HUES64 (cell line): ENCODE data around the gene CRYGD.
"Not testable (repeated sequence)": the region's sequence is repeated elsewhere in the genome, so short reads cannot be mapped to it uniquely, and the experiment has no call there.

Experiments
- H3K27ac ChIP-seq: 2 replicates; pipeline ENCODE4 v1.7.0; 2013; ENCODE audit warnings: low read depth, low read length, inconsistent platforms
- H3K27me3 ChIP-seq: 2 replicates; pipeline ENCODE4 v1.6.1; 2013; ENCODE audit warnings: mild to moderate bottlenecking, low read length; ENCODE audit not compliant: insufficient read depth
- H3K36me3 ChIP-seq: 2 replicates; pipeline ENCODE4 v1.6.1; 2013; ENCODE audit warnings: mild to moderate bottlenecking, low read length; ENCODE audit not compliant: insufficient read depth
- H3K4me1 ChIP-seq: 2 replicates; pipeline ENCODE4 v1.6.1; 2013; ENCODE audit warnings: mild to moderate bottlenecking, low read length, moderate library complexity; ENCODE audit not compliant: insufficient read depth
- H3K4me3 ChIP-seq: 2 replicates; pipeline ENCODE4 v1.5.1; 2013; ENCODE audit warnings: mild to moderate bottlenecking, low read length, moderate library complexity
- H3K9ac ChIP-seq: 2 replicates; pipeline ENCODE4 v1.6.1; 2013; ENCODE audit warnings: mild to moderate bottlenecking, low read depth, low read length
- H3K9me3 ChIP-seq: 2 replicates; pipeline ENCODE4 v1.6.1; 2013; ENCODE audit warnings: low read depth, low read length; ENCODE audit not compliant: insufficient read depth
- WGBS: fragments of 150-250, 120-280 bp; methylation state at CpG from one replicate; pipeline ENCODE4 v1.1.7; 2013; ENCODE audit warnings: missing lambda C conversion rate; 5-methylcytosine and 5-hydroxymethylcytosine counted together

Gene CRYGD

GRCh38 chr2:208129744-208130711, 5.7 kb upstream of the CRYGD start, which contains the start of gene CRYGC:
Gene CRYGC (minus strand): TSS chr2:208129828. CDS start chr2:208129792, 36 bp downstream.
- no peak within 1 kb of the TSS for H3K9ac ChIP-seq
- H3K36me3 ChIP-seq: no peaks in the 10 kb centered on the region
- H3K9me3 ChIP-seq: no peaks in the 10 kb centered on the region
- no peaks in the 10 kb centered on the region for H3K27me3 ChIP-seq
- 90% methylated on average over 19 of the region's 19 CpGs for WGBS
- H3K4me1 ChIP-seq: 0 out of 2 replicates have a peak, but pooled peaks cover 5% of the 10 kb centered on the region
- H3K4me3 ChIP-seq: no peak within 1 kb of the TSS
- H3K27ac ChIP-seq: no peak within 1 kb of the TSS

GRCh38 chr2:208128136-208128535, 3.8 kb upstream of the CRYGD start:
- WGBS: 94% methylated on average over 12 of the region's 12 CpGs

GRCh38 chr2:208127090-208127489, 2.8 kb upstream of the CRYGD start:
- Histone ChIP-seq H3K9me3 (no peaks in the 10 kb centered on the region), H3K4me3 (no peak overlapping the region), H3K27me3 (no peaks in the 10 kb centered on the region), H3K9ac (no peak overlapping the region), H3K4me1 (0 out of 2 replicates have a peak, but pooled peaks cover 5% of the 10 kb centered on the region), H3K36me3 (no peaks in the 10 kb centered on the region), H3K27ac (no peak overlapping the region)
- 92% methylated on average over 4 of the region's 4 CpGs for WGBS

More at GRCh38 chr2:208128136-208128535, 3.8 kb upstream of the CRYGD start:
- Histone ChIP-seq H3K27ac (no peak overlapping the region), H3K4me1 (0 out of 2 replicates have a peak, but pooled peaks cover 5% of the 10 kb centered on the region), H3K9me3 (no peaks in the 10 kb centered on the region), H3K9ac (no peak overlapping the region), H3K4me3 (no peak overlapping the region), H3K27me3 (no peaks in the 10 kb centered on the region), H3K36me3 (no peaks in the 10 kb centered on the region)

GRCh38 chr2:208125251-208125650, 927 bp upstream of the CRYGD start:
- WGBS: 91% methylated on average over 4 of the region's 4 CpGs
- Histone ChIP-seq H3K9me3 (no peaks in the 10 kb centered on the region), H3K36me3 (no peaks in the 10 kb centered on the region), H3K27ac (no peak overlapping the region), H3K9ac (no peak overlapping the region), H3K4me1 (0 out of 2 replicates have a peak, but pooled peaks cover 5% of the 10 kb centered on the region), H3K27me3 (no peaks in the 10 kb centered on the region), H3K4me3 (no peak overlapping the region)

GRCh38 chr2:208122248-208122647, 2.1 kb downstream of the CRYGD start:
- no peaks in the 10 kb centered on the region for H3K36me3 ChIP-seq
- H3K9ac ChIP-seq: no peak overlapping the region
- no peaks in the 10 kb centered on the region for H3K4me1 ChIP-seq
- H3K27me3 ChIP-seq: no peaks in the 10 kb centered on the region
- no peak overlapping the region for H3K4me3 ChIP-seq
- 92% methylated on average over 1 of the region's 1 CpG for WGBS
- no peaks in the 10 kb centered on the region for H3K9me3 ChIP-seq
- no peak overlapping the region for H3K27ac ChIP-seq

- H3K9ac ChIP-seq: no peak overlapping the region
- H3K4me1 ChIP-seq: no peaks in the 10 kb centered on the region; the same call in 1 of the 2 replicates
- H3K27me3 ChIP-seq: no peaks in the 10 kb centered on the region
- 93% methylated on average over 3 of the region's 3 CpGs for WGBS
- H3K27ac ChIP-seq: no peak overlapping the region
- no peaks in the 10 kb centered on the region for H3K36me3 ChIP-seq
- H3K4me3 ChIP-seq: no peak overlapping the region
- H3K9me3 ChIP-seq: no peaks in the 10 kb centered on the region
Observed at GRCh38 chr2:208118918-208119317, 5.4 kb downstream of the CRYGD start.

- not testable (repeated sequence) for H3K27ac ChIP-seq, H3K4me3 ChIP-seq, H3K9ac ChIP-seq, H3K36me3 ChIP-seq, H3K9me3 ChIP-seq, H3K27me3 ChIP-seq
- 94% methylated on average over 11 of the region's 11 CpGs for WGBS
- peaks cover 11% of the 10 kb centered on the region for H3K4me1 ChIP-seq
Observed at GRCh38 chr2:208117390-208117789, 6.9 kb downstream of the CRYGD start.

- peak overlapping the region; percentile 34 for H3K4me3 ChIP-seq
- H3K4me1 ChIP-seq: peaks cover 14% of the 10 kb centered on the region
- H3K9me3 ChIP-seq: no peaks in the 10 kb centered on the region
- H3K27ac ChIP-seq: peak overlapping the region; percentile 15; the same call in 1 of the 2 replicates
- H3K36me3 ChIP-seq: no peaks in the 10 kb centered on the region
- 10% methylated on average over 7 of the region's 7 CpGs for WGBS
- H3K27me3 ChIP-seq: peaks cover 4% of the 10 kb centered on the region; the same call in 1 of the 2 replicates
- H3K9ac ChIP-seq: no peak overlapping the region
Observed at GRCh38 chr2:208112969-208113368, 11.4 kb downstream of the CRYGD start.

GRCh38 chr2:208112273-208112745, 12.0 kb downstream of the CRYGD start:
- not testable (repeated sequence) for H3K27me3 ChIP-seq, H3K36me3 ChIP-seq, H3K9me3 ChIP-seq
- 8% methylated on average over 34 of the region's 36 CpGs for WGBS
- peak overlapping the region; percentile 34 for H3K4me3 ChIP-seq
- peak overlapping the region; percentile 25; the same call in 1 of the 2 replicates for H3K27ac ChIP-seq
- peak overlapping the region; percentile 4 for H3K9ac ChIP-seq
- H3K4me1 ChIP-seq: peaks cover 18% of the 10 kb centered on the region

GRCh38 chr2:208103616-208104015, 20.7 kb downstream of the CRYGD start:
- Histone ChIP-seq H3K4me1 (peaks cover 19% of the 10 kb centered on the region), H3K27me3 (no peaks in the 10 kb centered on the region), H3K9ac (no peak overlapping the region), H3K36me3 (no peaks in the 10 kb centered on the region), H3K9me3 (no peaks in the 10 kb centered on the region), H3K27ac (no peak overlapping the region; the same call in 1 of the 2 replicates), H3K4me3 (no peak overlapping the region)
- WGBS: 65% methylated on average over 3 of the region's 3 CpGs
